ENCODE data around the gene AGAP1. TPM values are rescaled to one million over a fixed set of nuclear protein-coding genes. Genes with fewer than 3 reads are reported as not detected.

Gene AGAP1
- total and polyA plus RNA-seq, 7 donors: 4.2 to 21.6 (median 16.6) TPM

DNA sequence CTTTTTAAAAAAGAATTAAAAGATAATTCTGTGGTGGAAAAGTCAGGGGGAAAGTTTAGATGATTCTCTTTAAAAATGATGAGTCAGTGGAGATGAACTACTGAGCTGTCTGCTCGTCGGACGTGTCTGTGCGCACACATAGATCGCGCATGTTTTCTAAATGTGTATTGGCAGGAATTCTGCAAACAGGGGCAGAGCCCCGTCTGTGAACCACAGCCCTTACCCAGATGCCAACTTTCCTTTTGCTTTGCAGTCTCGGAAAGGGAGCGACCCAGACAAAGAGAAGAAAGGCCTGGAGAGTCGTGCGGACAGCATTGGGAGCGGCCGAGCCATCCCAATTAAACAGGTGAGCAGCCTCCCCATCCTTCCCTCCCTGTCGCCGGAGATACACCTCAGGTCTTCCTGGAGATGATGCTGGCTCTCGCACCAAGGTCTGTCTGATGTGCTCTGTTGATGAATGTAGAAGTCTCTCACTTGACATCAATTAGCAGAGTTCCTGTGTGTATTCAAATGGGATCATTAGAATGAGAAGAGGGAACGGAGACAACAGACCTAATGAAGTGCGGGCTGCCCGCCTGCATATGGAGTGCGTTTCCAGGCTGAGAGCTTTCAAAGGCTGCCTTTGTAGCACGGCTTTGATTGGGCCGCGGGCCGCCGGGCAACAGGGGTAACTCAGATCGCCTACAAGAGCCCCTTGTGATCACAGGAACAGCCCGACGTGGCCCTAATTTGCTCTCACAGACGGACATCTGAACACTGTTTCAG, 313.3 kb downstream of the AGAP1 start:
- DNase-seq: no peak
- Histone ChIP-seq H3K27me3 (ENCODE audit: insufficient read depth in 3 of 3, low read length in 2 of 3) (no peaks in the 10 kb centered on the region), H3K4me3 (no peak overlapping the region), H3K36me3 (ENCODE audit: insufficient read depth in 1 of 2, low read depth in 1 of 2) (peaks cover 0 to 48% of the 10 kb centered on the region in 2 donors), H3K27ac (no peak overlapping the region), H3K9me3 (no peaks in the 10 kb centered on the region), H3K4me1 (no peaks in the 10 kb centered on the region)
- TF ChIP-seq, protein P1, sequence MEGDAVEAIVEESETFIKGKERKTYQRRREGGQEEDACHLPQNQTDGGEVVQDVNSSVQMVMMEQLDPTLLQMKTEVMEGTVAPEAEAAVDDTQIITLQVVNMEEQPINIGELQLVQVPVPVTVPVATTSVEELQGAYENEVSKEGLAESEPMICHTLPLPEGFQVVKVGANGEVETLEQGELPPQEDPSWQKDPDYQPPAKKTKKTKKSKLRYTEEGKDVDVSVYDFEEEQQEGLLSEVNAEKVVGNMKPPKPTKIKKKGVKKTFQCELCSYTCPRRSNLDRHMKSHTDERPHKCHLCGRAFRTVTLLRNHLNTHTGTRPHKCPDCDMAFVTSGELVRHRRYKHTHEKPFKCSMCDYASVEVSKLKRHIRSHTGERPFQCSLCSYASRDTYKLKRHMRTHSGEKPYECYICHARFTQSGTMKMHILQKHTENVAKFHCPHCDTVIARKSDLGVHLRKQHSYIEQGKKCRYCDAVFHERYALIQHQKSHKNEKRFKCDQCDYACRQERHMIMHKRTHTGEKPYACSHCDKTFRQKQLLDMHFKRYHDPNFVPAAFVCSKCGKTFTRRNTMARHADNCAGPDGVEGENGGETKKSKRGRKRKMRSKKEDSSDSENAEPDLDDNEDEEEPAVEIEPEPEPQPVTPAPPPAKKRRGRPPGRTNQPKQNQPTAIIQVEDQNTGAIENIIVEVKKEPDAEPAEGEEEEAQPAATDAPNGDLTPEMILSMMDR (IDR thresholded peaks at IDR 0.05): no peak
- no peak for ATAC-seq
- 88 to 90% (median 88%) methylated on average over 29 of the region's 29 CpGs for WGBS, 3 donors
- intact Hi-C loops (cut with DNase I): no loop called here

DNA sequence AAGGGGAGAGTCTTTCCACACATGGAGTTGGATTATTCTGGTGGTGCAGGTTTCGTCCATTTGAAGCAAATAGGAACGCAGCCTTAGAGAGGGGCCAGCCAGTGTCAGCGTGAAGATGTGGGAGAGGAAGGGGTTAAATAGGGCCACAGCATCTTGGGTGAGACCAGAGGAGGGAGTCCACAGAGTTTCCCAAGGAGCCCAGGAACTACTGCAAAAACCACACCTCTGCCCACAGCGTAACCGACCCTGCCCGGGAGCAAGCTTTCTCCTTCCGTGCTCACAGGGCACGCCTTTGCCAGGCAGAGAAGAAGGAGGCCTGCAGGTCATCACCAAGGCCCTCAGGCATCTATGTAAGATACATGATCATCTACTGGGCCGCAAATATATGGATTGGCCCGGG, 314.5 kb downstream of the AGAP1 start:
- no peak for ATAC-seq
- Histone ChIP-seq H3K27ac (no peak overlapping the region), H3K36me3 (ENCODE audit: insufficient read depth in 1 of 2, low read depth in 1 of 2) (peaks cover 0 to 59% of the 10 kb centered on the region in 2 donors), H3K9me3 (no peaks in the 10 kb centered on the region), H3K27me3 (ENCODE audit: insufficient read depth in 3 of 3, low read length in 2 of 3) (no peaks in the 10 kb centered on the region), H3K4me1 (no peaks in the 10 kb centered on the region), H3K4me3 (no peak overlapping the region)
- intact Hi-C loops (cut with DNase I): no loop called here
- no peak for DNase-seq
- WGBS, 3 donors: 93 to 98% (median 94%) methylated on average over 10 of the region's 10 CpGs
- TF ChIP-seq, protein P1 (IDR thresholded peaks at IDR 0.05): no peak

DNA sequence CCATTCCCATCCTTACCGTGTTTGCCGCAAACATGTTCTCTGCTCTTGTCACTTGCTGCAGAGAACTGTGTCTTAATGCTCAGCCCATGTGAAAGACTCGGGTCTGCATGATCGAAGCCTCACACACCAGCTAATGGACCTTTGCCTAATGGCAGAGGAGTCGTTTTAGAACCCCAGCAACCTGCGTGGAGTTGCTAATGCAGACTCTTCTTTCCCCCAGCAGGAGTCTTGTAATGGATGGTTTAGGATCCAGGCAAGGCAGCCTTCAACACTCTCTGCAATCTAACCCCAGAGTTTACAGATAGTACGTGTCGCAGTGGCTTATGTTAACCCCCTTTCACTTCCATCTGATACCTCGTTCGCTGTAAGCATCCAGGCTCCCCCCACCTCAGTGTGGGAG, 316.4 kb downstream of the AGAP1 start:
- DNase-seq (no peak), ATAC-seq (no peak)
- Histone ChIP-seq H3K36me3 (ENCODE audit: insufficient read depth in 1 of 2, low read depth in 1 of 2) (peaks cover 0 to 59% of the 10 kb centered on the region in 2 donors), H3K4me1 (no peaks in the 10 kb centered on the region), H3K27ac (no peak overlapping the region), H3K9me3 (no peaks in the 10 kb centered on the region), H3K4me3 (no peak overlapping the region), H3K27me3 (ENCODE audit: insufficient read depth in 3 of 3, low read length in 2 of 3) (no peaks in the 10 kb centered on the region)
- WGBS, 3 donors: 80 to 82% (median 81%) methylated on average over 10 of the region's 10 CpGs
- TF ChIP-seq, protein P1 (IDR thresholded peaks at IDR 0.05): no peak
- intact Hi-C loops (cut with DNase I): no loop called here

DNA sequence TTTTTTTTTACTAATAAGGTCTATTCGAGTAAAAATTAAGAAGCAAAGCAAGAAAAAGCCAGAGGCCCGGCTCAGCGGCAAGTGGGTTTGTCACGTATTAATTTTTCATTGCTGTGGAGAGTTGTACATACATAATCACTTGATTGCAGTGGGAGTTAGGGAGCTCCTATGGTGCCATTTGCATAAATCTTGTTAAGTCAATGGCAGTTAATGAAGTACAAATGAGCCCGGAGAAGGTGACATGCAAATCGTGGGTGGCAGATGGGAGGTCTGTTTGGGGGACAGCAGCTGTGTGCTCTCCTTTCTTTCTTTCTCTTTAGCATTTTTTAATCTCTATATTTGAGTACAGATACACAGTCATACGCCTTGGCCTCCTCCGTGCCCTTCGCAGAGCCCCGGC, 317.0 kb downstream of the AGAP1 start:
- no peak overlapping the region for H3K4me3 ChIP-seq
- DNase-seq (no peak), ATAC-seq (no peak)
- no peaks in the 10 kb centered on the region for H3K27me3 ChIP-seq (ENCODE audit: insufficient read depth in 3 of 3, low read length in 2 of 3)
- H3K36me3 ChIP-seq (ENCODE audit: insufficient read depth in 1 of 2, low read depth in 1 of 2): peaks cover 0 to 59% of the 10 kb centered on the region in 2 donors
- 92 to 93% (median 92%) methylated on average over 10 of the region's 10 CpGs for WGBS, 3 donors
- no peak overlapping the region for H3K27ac ChIP-seq
- TF ChIP-seq, protein P1 (IDR thresholded peaks at IDR 0.05): no peak
- no peaks in the 10 kb centered on the region for H3K4me1 ChIP-seq
- intact Hi-C loops (cut with DNase I): no loop called here
- H3K9me3 ChIP-seq: no peaks in the 10 kb centered on the region
